Lower leg skin (tissue), 4 donors: Measurements from ENCODE around the gene EHF. TPM values are rescaled to one million over a fixed set of nuclear protein-coding genes. Genes with fewer than 3 reads are reported as not detected.
"Not testable (repeated sequence)": the region's sequence is repeated elsewhere in the genome, so short reads cannot be mapped to it uniquely, and the experiment has no call there.

Experiments used
- DNase-seq, 2 donors: peaks; one replicate each; pipeline ENCODE4 v3.0.0-alpha.2; 2019; ENCODE audit warnings: low spot score in 2 of 2
- H3K4me3 ChIP-seq: fragments of 200-600 bp; sonication (generic); 2 replicates; pipeline ENCODE4 v1.5.1; 2017; ENCODE audit warnings: mild to moderate bottlenecking, low read depth; ENCODE audit not compliant: poor library complexity, severe bottlenecking
- POLR2A ChIP-seq, 2 donors: fragments of 450-650 bp; IDR thresholded peaks; one replicate each; pipeline ENCODE4 v1.6.1; 2016 to 2017; ENCODE audit warnings: antibody characterized with exemption in 2 of 2, mild to moderate bottlenecking in 1 of 2, moderate library complexity in 1 of 2
- WGBS, 2 donors: methylation state at CpG; one replicate each; pipeline ENCODE4 v1.1.5; 2018; 5-methylcytosine and 5-hydroxymethylcytosine counted together
- intact Hi-C: fragments of 100-400 bp; cut with DNase I; formaldehyde crosslinking; loops from one replicate; pipeline ENCODE4 v1.15.0; 2023; ENCODE audit warnings: low total_unique reads
- total RNA-seq, 4 donors: library from RNA; depleted of rRNA; stranded (reverse); fragments of >200 nt; gene quantifications; one replicate each; pipeline ENCODE4 v1.1.0, GENCODE V29; 2016
- TF ChIP-seq, protein P1 (sequence below), 3 donors: fragments of 450-650 bp; IDR thresholded peaks; one replicate each; pipeline ENCODE4 v1.5.1; 2016; ENCODE audit warnings: antibody characterized with exemption in 3 of 3, mild to moderate bottlenecking in 3 of 3, moderate library complexity in 2 of 3

Gene EHF
- total RNA-seq, 4 donors from 2014 or later: 58.2 to 130 (median 86.3) TPM

DNA sequence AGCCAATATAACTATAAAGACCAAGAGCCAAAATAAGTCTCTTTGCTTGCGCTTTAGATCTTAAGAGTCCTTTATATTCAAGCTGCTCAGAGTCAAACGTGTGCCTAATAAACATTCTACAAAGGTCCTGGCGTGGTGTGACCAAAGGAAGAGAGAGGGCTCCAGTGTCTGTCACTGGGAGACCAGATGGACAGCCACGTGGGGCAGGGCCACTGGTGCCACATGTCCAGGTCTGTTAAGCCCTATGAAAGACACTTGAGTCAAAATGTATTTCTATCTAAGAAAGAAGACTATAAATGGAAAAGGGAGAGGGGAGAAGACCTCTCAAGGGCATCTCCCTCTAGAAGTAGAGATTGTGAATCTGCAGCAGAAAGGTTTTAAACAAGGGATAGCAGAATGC lies 32.2 kb upstream of the EHF start:
- DNase-seq: no peak
- WGBS, 2 donors: 84 to 92% methylated on average over 4 of the region's 4 CpGs
- TF ChIP-seq, protein P1, sequence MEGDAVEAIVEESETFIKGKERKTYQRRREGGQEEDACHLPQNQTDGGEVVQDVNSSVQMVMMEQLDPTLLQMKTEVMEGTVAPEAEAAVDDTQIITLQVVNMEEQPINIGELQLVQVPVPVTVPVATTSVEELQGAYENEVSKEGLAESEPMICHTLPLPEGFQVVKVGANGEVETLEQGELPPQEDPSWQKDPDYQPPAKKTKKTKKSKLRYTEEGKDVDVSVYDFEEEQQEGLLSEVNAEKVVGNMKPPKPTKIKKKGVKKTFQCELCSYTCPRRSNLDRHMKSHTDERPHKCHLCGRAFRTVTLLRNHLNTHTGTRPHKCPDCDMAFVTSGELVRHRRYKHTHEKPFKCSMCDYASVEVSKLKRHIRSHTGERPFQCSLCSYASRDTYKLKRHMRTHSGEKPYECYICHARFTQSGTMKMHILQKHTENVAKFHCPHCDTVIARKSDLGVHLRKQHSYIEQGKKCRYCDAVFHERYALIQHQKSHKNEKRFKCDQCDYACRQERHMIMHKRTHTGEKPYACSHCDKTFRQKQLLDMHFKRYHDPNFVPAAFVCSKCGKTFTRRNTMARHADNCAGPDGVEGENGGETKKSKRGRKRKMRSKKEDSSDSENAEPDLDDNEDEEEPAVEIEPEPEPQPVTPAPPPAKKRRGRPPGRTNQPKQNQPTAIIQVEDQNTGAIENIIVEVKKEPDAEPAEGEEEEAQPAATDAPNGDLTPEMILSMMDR (IDR thresholded peaks at IDR 0.05): no peak
- TF ChIP-seq POLR2A (IDR thresholded peaks at IDR 0.05): no peak
- intact Hi-C loops: loop anchor here (5.0 kb wide), 1 partner anchor 304 kb away; no protein-coding TSS in a partner anchor
- no peak overlapping the region for H3K4me3 ChIP-seq

DNA sequence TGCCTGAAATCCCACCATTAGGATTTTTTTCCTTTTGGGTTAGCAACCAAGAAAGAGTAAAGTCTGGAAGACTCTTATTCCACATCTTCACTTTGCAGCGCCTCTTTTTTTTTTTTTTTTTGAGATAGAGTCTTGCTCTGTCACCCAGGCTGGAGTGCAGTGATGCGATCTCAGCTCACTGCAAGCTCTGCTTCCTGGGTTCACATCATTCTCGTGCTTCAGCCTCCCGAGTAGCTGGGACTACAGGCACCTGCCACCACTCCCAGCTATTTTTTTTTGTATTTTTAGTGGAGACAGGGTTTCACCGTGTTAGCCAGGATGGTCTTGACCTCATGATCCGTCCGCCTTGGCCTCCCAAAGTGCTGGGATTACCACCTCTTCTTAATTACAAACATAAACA lies 31.7 kb upstream of the EHF start:
- not testable (repeated sequence) for DNase-seq, H3K4me3 ChIP-seq
- WGBS, 2 donors: 91% methylated on average over 7 of the region's 7 CpGs
- intact Hi-C loops: loop anchor here (5.0 kb wide), 1 partner anchor 303 kb away; no protein-coding TSS in a partner anchor

DNA sequence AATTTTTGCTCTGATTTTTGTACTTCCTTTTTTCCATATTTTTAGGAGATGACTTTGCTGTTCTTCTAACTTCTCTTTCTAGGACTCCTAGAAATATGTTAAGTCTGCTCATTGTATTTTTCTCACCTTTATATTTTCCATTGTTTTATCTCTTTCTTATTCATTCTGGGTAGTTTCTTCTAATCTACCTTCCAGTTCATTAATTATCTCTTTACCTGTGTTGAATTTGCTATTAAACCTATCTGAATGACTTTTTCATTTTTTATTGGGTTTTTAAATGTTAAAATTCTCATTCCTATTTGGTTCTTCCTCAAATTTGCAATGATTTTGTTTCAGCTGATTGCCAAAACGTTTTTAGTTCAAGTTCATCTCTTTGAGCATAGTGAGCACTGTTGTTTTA lies 27.8 kb upstream of the EHF start:
- H3K4me3 ChIP-seq: no peak overlapping the region
- no peak for DNase-seq
- 30 to 31% methylated on average over 1 of the region's 1 CpG for WGBS, 2 donors
- intact Hi-C loops: no loop called here
- TF ChIP-seq, protein P1 (IDR thresholded peaks at IDR 0.05): no peak
- TF ChIP-seq POLR2A (IDR thresholded peaks at IDR 0.05): no peak

DNA sequence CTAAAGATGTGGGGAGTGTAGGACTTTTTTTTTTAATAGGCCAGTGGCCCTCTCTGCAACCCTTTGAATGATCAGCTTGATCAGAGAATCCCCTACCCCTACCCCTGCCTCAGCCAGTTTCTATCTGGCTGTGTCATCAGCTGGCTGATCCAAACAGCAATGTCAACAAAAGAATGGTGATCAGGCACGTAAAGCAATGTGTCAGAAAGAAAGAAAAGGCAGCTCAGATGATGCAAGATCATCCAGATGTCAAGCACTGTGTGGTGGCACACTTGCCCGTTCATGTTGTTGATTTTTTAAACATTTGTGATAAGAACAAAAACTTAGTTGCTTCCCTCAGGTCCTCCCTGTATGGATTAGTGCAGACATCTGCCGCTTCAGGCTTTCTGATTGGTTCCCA lies 26.3 kb upstream of the EHF start:
- WGBS, 2 donors: 43 to 49% methylated on average over 3 of the region's 3 CpGs
- intact Hi-C loops: no loop called here
- no peak for DNase-seq
- TF ChIP-seq, protein P1 (IDR thresholded peaks at IDR 0.05): no peak
- no peak for TF ChIP-seq POLR2A (IDR thresholded peaks at IDR 0.05)
- no peak overlapping the region for H3K4me3 ChIP-seq

DNA sequence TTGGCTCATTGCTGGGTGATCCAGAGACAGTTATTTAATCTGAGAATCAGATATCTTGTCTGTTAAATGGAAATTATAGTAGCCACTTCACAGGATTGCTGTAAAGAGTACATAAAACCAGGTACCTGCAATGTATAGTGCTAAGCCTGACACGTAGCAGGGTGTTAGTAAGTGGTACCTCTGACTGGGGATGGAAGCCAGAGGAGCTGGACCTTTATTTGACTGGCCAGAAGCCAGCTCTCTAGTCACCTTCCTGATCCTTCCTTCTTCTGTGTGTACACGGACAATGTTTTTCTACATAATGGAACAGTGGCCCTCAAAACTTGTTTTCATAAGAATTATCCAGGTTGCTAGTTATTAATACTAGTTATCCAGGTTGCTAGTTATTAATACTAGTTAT lies 25.5 kb upstream of the EHF start:
- H3K4me3 ChIP-seq: no peak overlapping the region
- DNase-seq: no peak
- WGBS, 2 donors: 77 to 87% methylated on average over 2 of the region's 2 CpGs
- TF ChIP-seq POLR2A (IDR thresholded peaks at IDR 0.05): no peak
- TF ChIP-seq, protein P1 (IDR thresholded peaks at IDR 0.05): no peak
- intact Hi-C loops: no loop called here

DNA sequence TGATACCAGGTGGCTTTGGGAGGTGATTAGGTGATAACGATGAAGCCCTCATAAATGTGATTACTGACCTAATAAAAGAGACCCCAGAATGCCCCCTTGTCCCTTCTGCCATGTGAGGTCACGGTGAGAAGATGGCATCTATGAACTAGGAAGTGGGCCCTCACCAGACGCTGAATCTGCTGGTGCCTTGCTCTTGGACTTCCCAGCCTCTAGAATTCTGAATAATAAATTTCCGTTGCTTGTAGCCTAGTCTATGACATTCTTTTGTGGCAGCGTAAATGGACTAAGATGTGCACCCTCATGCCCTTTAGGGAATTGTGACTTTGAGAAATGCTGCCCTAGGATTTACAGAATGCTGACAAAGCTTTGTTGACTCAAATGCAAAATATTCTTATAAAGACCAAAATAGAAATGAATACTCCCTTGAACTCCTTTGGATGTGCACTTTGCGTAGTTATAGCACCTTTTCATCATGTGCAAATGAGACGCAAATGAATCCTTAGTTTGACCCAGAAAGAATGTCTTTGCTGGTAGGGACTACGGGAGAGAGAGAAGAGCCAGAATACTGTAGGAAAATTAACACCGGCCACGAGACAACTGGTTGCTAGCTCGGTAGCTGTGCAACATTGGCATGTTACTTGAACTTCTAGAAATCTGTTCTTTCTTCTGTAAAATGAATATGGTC lies 24.8 kb upstream of the EHF start:
- DNase-seq: no peak
- WGBS, 2 donors: 95% methylated on average over 11 of the region's 11 CpGs
- intact Hi-C loops: no loop called here
- TF ChIP-seq, protein P1 (IDR thresholded peaks at IDR 0.05): no peak
- no peak for TF ChIP-seq POLR2A (IDR thresholded peaks at IDR 0.05)
- H3K4me3 ChIP-seq: no peak overlapping the region
